Measurements from ENCODE around the gene CPOX. TPM values are rescaled to one million over a fixed set of nuclear protein-coding genes. Genes with fewer than 3 reads are reported as not detected.

CPOX gene
- total RNA-seq, 2 donors from 2014 or later, result 14.0 to 40.8 TPM

DNA sequence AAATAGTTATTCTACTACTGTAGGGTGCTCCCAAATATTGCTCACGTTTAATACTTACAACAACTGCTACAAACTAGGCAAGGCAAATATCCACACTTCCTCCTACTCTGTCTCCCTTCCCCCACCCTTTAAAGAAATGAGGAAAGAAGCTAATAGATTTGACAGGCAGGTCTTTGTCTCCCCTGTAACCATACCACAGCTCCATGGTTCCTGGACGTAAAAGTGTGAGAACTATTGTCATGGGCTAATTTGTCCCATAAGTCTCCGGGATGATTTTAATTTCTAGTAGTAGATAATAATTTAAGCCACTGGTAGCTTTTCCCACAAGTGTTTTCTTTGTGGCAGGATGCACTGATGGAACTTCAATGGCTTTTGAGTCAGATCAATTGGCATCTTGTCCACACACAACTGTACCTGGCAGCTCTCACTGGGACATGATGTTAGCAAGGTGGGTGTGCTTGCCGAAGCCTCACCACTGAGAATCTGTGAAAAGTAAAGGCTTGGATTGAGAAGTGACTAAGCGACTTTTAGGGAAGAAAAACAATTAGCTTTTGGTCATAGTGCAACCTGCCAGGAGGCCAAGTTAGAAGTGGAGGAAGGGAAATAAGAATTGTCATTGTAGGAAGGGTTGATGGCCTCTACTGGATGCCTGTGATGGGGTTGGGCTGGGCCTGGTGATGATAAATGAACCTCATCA is 1.4 kb upstream of the CPOX start:
- H3K27me3 ChIP-seq (replicated peaks; ENCODE audit: insufficient read depth), result no peaks in the 10 kb centered on the region
- TF ChIP-seq CTCF (IDR thresholded peaks at IDR 0.05), result no peak
- H3K9me3 ChIP-seq, result no peaks in the 10 kb centered on the region
- ATAC-seq (ENCODE audit: insufficient number of reproducible peaks, low FRiP score, low read depth), result no peak
- DNase-seq (ENCODE audit: low spot score), result no peak
- no peak overlapping the region for H3K27ac ChIP-seq
- no peak overlapping the region for H3K4me3 ChIP-seq
- peaks cover 8 to 17% of the 10 kb centered on the region in 2 donors for H3K4me1 ChIP-seq (ENCODE audit: control insufficient read depth in 1 of 2, low read depth in 2 of 2)
- H3K36me3 ChIP-seq, result no peaks in the 10 kb centered on the region

- peak overlapping the region; percentile 77 to 82 for H3K27ac ChIP-seq
- H3K27me3 ChIP-seq (replicated peaks; ENCODE audit: insufficient read depth), result no peaks in the 10 kb centered on the region
- H3K36me3 ChIP-seq, result peaks cover 5% of the 10 kb centered on the region
- peak overlapping the region; percentile 92 for H3K4me3 ChIP-seq
- ATAC-seq (ENCODE audit: insufficient number of reproducible peaks, low FRiP score, low read depth) (no peak), DNase-seq (ENCODE audit: low spot score) (no peak)
- H3K9me3 ChIP-seq, result no peaks in the 10 kb centered on the region
- no peak for TF ChIP-seq CTCF (IDR thresholded peaks at IDR 0.05)
- H3K4me1 ChIP-seq (ENCODE audit: control insufficient read depth in 1 of 2, low read depth in 2 of 2), result peaks cover 8 to 23% of the 10 kb centered on the region in 2 donors
Observed at GRCh38 chr3:98592345-98592935, 971 bp downstream of the CPOX start.

DNA sequence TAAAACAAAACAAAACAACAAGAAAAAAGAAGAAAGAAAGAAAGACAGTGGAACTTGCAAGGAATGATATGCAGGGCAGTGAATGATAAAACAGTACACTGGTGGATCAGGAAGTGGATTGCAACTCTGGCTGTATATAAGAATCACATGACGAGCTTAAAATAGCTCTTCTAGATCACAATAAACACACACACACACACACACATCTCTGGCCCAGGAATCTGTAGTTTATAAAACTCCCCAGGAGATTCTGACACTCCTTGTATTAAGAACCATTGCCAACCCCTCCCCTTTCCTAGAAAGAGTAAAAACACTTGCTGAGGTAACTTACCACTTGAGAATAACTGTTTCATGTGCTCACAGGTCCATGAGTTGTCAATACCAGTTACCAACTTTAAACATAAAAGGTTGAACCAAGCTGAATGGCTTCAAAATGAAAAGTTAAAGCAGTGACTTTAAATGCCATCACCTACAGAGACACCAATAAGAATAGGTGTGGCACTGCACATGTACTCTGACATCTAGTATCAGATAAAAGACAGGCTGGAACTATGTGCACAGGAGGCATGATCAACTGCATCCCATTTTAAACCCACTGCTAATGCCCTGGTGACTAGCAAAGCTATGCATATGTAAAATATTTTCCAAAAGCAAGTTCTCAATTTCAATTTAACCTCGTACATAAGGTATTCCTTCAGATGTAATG is 3.9 kb downstream of the CPOX start:
- ATAC-seq (ENCODE audit: insufficient number of reproducible peaks, low FRiP score, low read depth) (no peak), DNase-seq (ENCODE audit: low spot score) (no peak)
- Histone ChIP-seq H3K27me3 (replicated peaks; ENCODE audit: insufficient read depth) (no peaks in the 10 kb centered on the region), H3K4me3 (no peak overlapping the region), H3K9me3 (no peaks in the 10 kb centered on the region), H3K36me3 (peaks cover 5% of the 10 kb centered on the region), H3K4me1 (ENCODE audit: control insufficient read depth in 1 of 2, low read depth in 2 of 2) (peaks cover 8 to 23% of the 10 kb centered on the region in 2 donors), H3K27ac (no peak overlapping the region)
- TF ChIP-seq CTCF (IDR thresholded peaks at IDR 0.05), result no peak

- no peak overlapping the region for H3K4me3 ChIP-seq
- H3K27me3 ChIP-seq (replicated peaks; ENCODE audit: insufficient read depth), result no peaks in the 10 kb centered on the region
- ATAC-seq (ENCODE audit: insufficient number of reproducible peaks, low FRiP score, low read depth), result no peak
- DNase-seq (ENCODE audit: low spot score), result no peak
- H3K36me3 ChIP-seq, result peaks cover 5% of the 10 kb centered on the region
- peaks cover 8 to 23% of the 10 kb centered on the region in 2 donors for H3K4me1 ChIP-seq (ENCODE audit: control insufficient read depth in 1 of 2, low read depth in 2 of 2)
- no peaks in the 10 kb centered on the region for H3K9me3 ChIP-seq
- no peak for TF ChIP-seq CTCF (IDR thresholded peaks at IDR 0.05)
- no peak overlapping the region for H3K27ac ChIP-seq
Observed at GRCh38 chr3:98588065-98588464, 5.3 kb downstream of the CPOX start.

DNA sequence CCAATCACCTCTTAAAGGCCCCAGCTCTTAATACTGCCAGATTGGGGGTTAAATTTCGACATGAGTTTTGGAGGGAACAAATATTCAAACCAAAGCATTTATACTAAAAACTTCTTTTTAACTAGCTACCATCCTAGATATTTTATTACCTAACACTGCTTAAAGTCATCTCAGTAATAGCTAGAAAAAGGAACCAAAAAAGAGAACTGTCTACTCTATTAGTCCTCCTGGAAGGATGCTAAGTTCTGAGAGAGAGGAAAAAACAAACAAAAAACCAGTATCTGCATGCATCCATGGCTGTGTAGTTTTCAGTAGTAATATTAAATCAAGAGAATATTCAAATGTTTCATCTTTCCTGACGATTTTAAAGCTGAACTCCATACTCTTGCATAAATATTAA is 5.8 kb downstream of the CPOX start:
- ATAC-seq (ENCODE audit: insufficient number of reproducible peaks, low FRiP score, low read depth) (no peak), DNase-seq (ENCODE audit: low spot score) (no peak)
- no peak overlapping the region for H3K27ac ChIP-seq
- H3K4me3 ChIP-seq, result no peak overlapping the region
- no peaks in the 10 kb centered on the region for H3K9me3 ChIP-seq
- no peak for TF ChIP-seq CTCF (IDR thresholded peaks at IDR 0.05)
- H3K36me3 ChIP-seq, result peaks cover 5% of the 10 kb centered on the region
- H3K4me1 ChIP-seq (ENCODE audit: control insufficient read depth in 1 of 2, low read depth in 2 of 2), result peaks cover 8 to 20% of the 10 kb centered on the region in 2 donors
- H3K27me3 ChIP-seq (replicated peaks; ENCODE audit: insufficient read depth), result no peaks in the 10 kb centered on the region
